K562 (cell line): ENCODE results near the gene COL13A1. TPM values are rescaled to one million over a fixed set of nuclear protein-coding genes. Genes with fewer than 3 reads are reported as not detected.

ENCODE experiments used
- ATAC-seq: fragments of 200-7000 bp; cut with Tn5 transposase; 3 replicates; pipeline ENCODE4 v1.9.1; 2020; ENCODE audit warnings: moderate library complexity
- BruUV-seq: library from RNA; stranded (reverse); fragments of 400-500 nt; replicated peaks from 2 replicates; lab custom pipeline; 2021; lab: Mats Ljungman, UMichigan
- CTCF ChIA-PET: fragments of 300-600 bp; formaldehyde crosslinking; extraction: SDS; loops from one replicate; lab custom pipeline; 2021; ENCODE audit warnings: low intra/inter-chr PET ratio; lab: Yijun Ruan, JAX
- POLR2A ChIA-PET: fragments of 300-600, 350-650 bp; sonication (Branson Sonifier 250); formaldehyde crosslinking; extraction: SDS; loops from one replicate; lab custom pipeline; 2021; ENCODE audit warnings: antibody characterized with exemption, inconsistent platforms; lab: Yijun Ruan, JAX
- DNase-seq, 4 experiments: peaks; one replicate each; pipeline versions ENCODE4 v3.0.0 to v3.0.0-alpha.2; 2011 to 2018; ENCODE audit warnings: low spot score in 3 of 4, mixed read lengths in 3 of 4; ENCODE audit errors: extremely low read depth in 1 of 4
- FAIRE-seq: peaks from 2 replicates; lab custom pipeline; 2011; peaks lifted over from hg19 to GRCh38; lab: Jason Lieb, UNC
- H2AFZ ChIP-seq: 2 replicates; pipeline ENCODE4 v1.6.0; 2011; ENCODE audit warnings: low read depth, low read length, control low read depth, inconsistent platforms
- H3K27ac ChIP-seq: fragments of 200-600 bp; 3 replicates; pipeline ENCODE4 v1.8.0; 2011; ENCODE audit warnings: low read depth, mild to moderate bottlenecking, control low read depth, inconsistent platforms, low read length, moderate library complexity, mixed read lengths; ENCODE audit errors: extremely low read depth
- H3K27me3 ChIP-seq, 2 experiments: fragments of 300-600 bp in 1 of 2; 2 replicates in 1 of 2; 3 replicates in 1 of 2; pipeline versions ENCODE4 v1.6.0 to v1.8.0; 2011; ENCODE audit warnings: inconsistent platforms in 2 of 2, low read length in 2 of 2, mild to moderate bottlenecking in 1 of 2, mixed read lengths in 1 of 2, moderate library complexity in 1 of 2; ENCODE audit not compliant: control insufficient read depth in 2 of 2, insufficient read depth in 2 of 2
- H3K36me3 ChIP-seq: fragments of 300-600 bp; 3 replicates; pipeline ENCODE4 v1.8.0; 2011; ENCODE audit warnings: mild to moderate bottlenecking, low read length, inconsistent platforms; ENCODE audit not compliant: control insufficient read depth, insufficient read depth
- H3K4me1 ChIP-seq, 2 experiments: fragments of 200-600 bp in 1 of 2; replicated peaks in 1 of 2; 2 replicates in 1 of 2; 3 replicates in 1 of 2; pipeline versions ENCODE4 v1.5.1 to v1.8.0; 2011; ENCODE audit warnings: inconsistent platforms in 2 of 2, low read length in 2 of 2, mild to moderate bottlenecking in 1 of 2, mixed read lengths in 1 of 2, moderate library complexity in 1 of 2; ENCODE audit not compliant: control insufficient read depth in 2 of 2, insufficient read depth in 2 of 2
- H3K4me2 ChIP-seq: 2 replicates; pipeline ENCODE4 v1.6.1; 2011; ENCODE audit warnings: low read length, control low read depth, inconsistent platforms, mixed read lengths; ENCODE audit not compliant: insufficient read depth
- H3K4me3 ChIP-seq: fragments of 200-600 bp; sonication (generic), shearing (Covaris generic); 2 replicates; pipeline ENCODE4 v1.5.1; 2016; ENCODE audit warnings: control low read depth, inconsistent platforms
- H3K79me2 ChIP-seq: fragments of 200-600 bp; 3 replicates; pipeline ENCODE4 v1.8.0; 2011; ENCODE audit warnings: low read length, inconsistent platforms; ENCODE audit not compliant: control insufficient read depth, insufficient read depth
- H3K9ac ChIP-seq, 2 experiments: 2 replicates each; pipeline versions ENCODE4 v1.6.0 to v1.6.1; 2011; ENCODE audit warnings: low read depth in 2 of 2, low read length in 2 of 2, control low read depth in 1 of 2, inconsistent platforms in 1 of 2, mild to moderate bottlenecking in 1 of 2, mixed read lengths in 1 of 2; ENCODE audit not compliant: insufficient read depth in 1 of 2
- H3K9me1 ChIP-seq: one replicate; pipeline ENCODE4 v1.6.0; 2011; ENCODE audit warnings: inconsistent platforms, mild to moderate bottlenecking, low read length, moderate library complexity; ENCODE audit not compliant: control insufficient read depth, insufficient read depth
- H3K9me3 ChIP-seq: replicated peaks from 2 replicates; pipeline ENCODE4 v1.5.1; 2011; ENCODE audit warnings: low read depth, low read length, inconsistent platforms; ENCODE audit not compliant: control insufficient read depth, insufficient read depth
- H4K20me1 ChIP-seq: replicated peaks from 2 replicates; pipeline ENCODE4 v1.6.1; 2011; ENCODE audit warnings: low read length, inconsistent platforms, mixed read lengths; ENCODE audit not compliant: control insufficient read depth, insufficient read depth
- BRF1 ChIP-seq: IDR thresholded peaks from 3 replicates; pipeline ENCODE4 v1.6.1; 2011; ENCODE audit warnings: borderline replicate concordance, mild to moderate bottlenecking; ENCODE audit not compliant: insufficient read length; ENCODE audit errors: extremely low read depth
- CBX1 ChIP-seq: sonication (generic); IDR thresholded peaks from 2 replicates; pipeline ENCODE4 v1.6.1; 2016; ENCODE audit warnings: antibody characterized with exemption, low read depth, mild to moderate bottlenecking
- CBX5 ChIP-seq: IDR thresholded peaks from 2 replicates; pipeline ENCODE4 v1.6.1; 2014; ENCODE audit warnings: low read depth, borderline replicate concordance
- GATAD2A ChIP-seq: fragments of 450-650 bp; IDR thresholded peaks from 2 replicates; pipeline ENCODE4 v1.6.1; 2017
- KLF10 ChIP-seq: fragments of 250-450 bp; sonication (Bioruptor Pico); IDR thresholded peaks from 2 replicates; pipeline ENCODE4 v1.6.1; 2021; ENCODE audit warnings: matching md5 sums
- PCBP2 ChIP-seq: fragments of 200-400 bp; formaldehyde crosslinking; IDR thresholded peaks from 2 replicates; pipeline ENCODE4 v1.6.1; 2018; ENCODE audit warnings: low read length, low read depth, mild to moderate bottlenecking, moderate library complexity; ENCODE audit not compliant: poor library complexity, severe bottlenecking
- POLR2B ChIP-seq: fragments of 450-650 bp; IDR thresholded peaks from 2 replicates; pipeline ENCODE4 v1.6.1; 2018; ENCODE audit warnings: low read depth; ENCODE audit not compliant: partially characterized antibody
- POLR2G ChIP-seq: fragments of 200-400 bp; formaldehyde crosslinking; IDR thresholded peaks from 2 replicates; pipeline ENCODE4 v1.6.1; 2017; ENCODE audit warnings: low read depth, mild to moderate bottlenecking, antibody characterized with exemption, low read length, moderate library complexity
- PRMT5 ChIP-seq: sonication (generic); formaldehyde crosslinking; IDR thresholded peaks from 2 replicates; pipeline ENCODE4 v1.5.0; 2020; ENCODE audit warnings: missing genetic modification reagents
- RNF2 ChIP-seq: sonication (generic); IDR thresholded peaks from 2 replicates; pipeline ENCODE4 v1.6.1; 2016
- SETDB1 ChIP-seq: IDR thresholded peaks from one replicate; pipeline ENCODE4 v1.6.1; 2012; ENCODE audit warnings: low read length, control low read depth, inconsistent platforms
- SMARCA5 ChIP-seq: fragments of 450-650 bp; IDR thresholded peaks from 2 replicates; pipeline ENCODE4 v1.6.1; 2016
- ZNF133 ChIP-seq: fragments of 250-450 bp; sonication (Bioruptor Pico); IDR thresholded peaks from 2 replicates; pipeline ENCODE4 v1.4.0; 2020; ENCODE audit warnings: mild to moderate bottlenecking
- ZNF384 ChIP-seq: IDR thresholded peaks from 2 replicates; pipeline ENCODE4 v1.6.1; 2012; ENCODE audit warnings: low read depth, low read length, improper control_type of control experiment
- WGBS: fragments of 100-300 bp; shearing (Covaris generic); methylation state at CpG from one replicate; pipeline ENCODE4 v1.1.6; 2016; ENCODE audit warnings: low coverage, mixed read lengths; ENCODE audit not compliant: insufficient coverage; ENCODE audit errors: missing lambda C conversion rate; 5-methylcytosine and 5-hydroxymethylcytosine counted together
- in situ Hi-C: fragments of 300-500 bp; cut with MboI; formaldehyde crosslinking; loops from 4 replicates; pipeline ENCODE4 v1.15.0; 2018; ENCODE audit warnings: inconsistent platforms, mixed read lengths
- intact Hi-C: fragments of 100-400 bp; cut with micrococcal nuclease; formaldehyde crosslinking; loops from 2 replicates; pipeline ENCODE4 v1.14.2; 2022
- polyA plus RNA-seq, 8 experiments: library from polyadenylated mRNA; depleted of rRNA in 4 of 8; stranded (reverse) in 5 of 8; unstranded in 3 of 8; fragments of >200 nt; fragmentation: Nextera tagmentation in 2 of 8; fragmentation: Illumina TruSeq in 1 of 8; extraction: Ambion mirVana in 2 of 8; extraction: Trizol in 1 of 8; gene quantifications; 2 replicates each; pipeline versions ENCODE4 v1.2.1 to v1.2.3, GENCODE V29; 2011 to 2014; ENCODE audit warnings: inconsistent platforms in 1 of 8, missing spikeins in 1 of 8
- total RNA-seq, 7 experiments: library from RNA; depleted of rRNA in 6 of 7; stranded (reverse); fragments of >200 nt in 6 of 7; fragmentation: Illumina TruSeq in 2 of 7; extraction: Trizol in 2 of 7; gene quantifications; 2 replicates each; pipeline versions ENCODE4 v1.2.1 to v1.2.3, GENCODE V29; 2011 to 2021; ENCODE audit warnings: low replicate concordance in 1 of 7
- TF ChIP-seq, protein P1 (sequence below): fragments of 450-650 bp; conservative IDR thresholded peaks from 2 replicates; pipeline ENCODE4 v1.6.1; 2016; ENCODE audit warnings: missing genetic modification characterization, low read depth, mild to moderate bottlenecking, control low read depth, missing compliant biosample characterization
- TF ChIP-seq, protein P2 (sequence below): fragments of 250-450 bp; sonication (Bioruptor Pico); IDR thresholded peaks from 2 replicates; pipeline ENCODE4 v1.5.0; 2022; ENCODE audit warnings: mild to moderate bottlenecking

Gene COL13A1
- total and polyA plus RNA-seq, 9 of the 15 experiments (the other 6 are each of a cell fraction or from before 2014, with no cell fraction given) = not detected

DNA sequence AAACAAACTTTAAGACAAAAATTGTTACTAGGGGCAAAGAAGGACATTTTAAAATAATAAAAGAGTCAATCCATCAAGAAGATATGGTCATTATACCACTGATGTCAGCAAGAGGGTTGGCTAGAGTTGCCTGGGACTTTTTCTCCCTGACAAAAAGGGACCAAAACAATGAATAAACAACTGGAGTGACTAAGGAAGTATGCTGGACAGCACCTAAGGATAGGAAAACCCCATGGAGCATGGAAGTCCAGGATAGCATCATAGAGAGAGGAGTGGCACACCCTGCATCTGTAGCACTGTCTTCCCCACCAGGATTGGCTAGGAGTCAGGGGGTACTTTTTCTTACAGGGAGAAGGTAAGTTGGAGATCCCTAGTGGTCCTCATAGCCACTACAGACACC is 177.5 kb downstream of the COL13A1 start:
- FAIRE-seq (no peak), DNase-seq (no peak), ATAC-seq (no peak)
- no peaks in the 10 kb centered on the region for H3K4me1 ChIP-seq
- in situ Hi-C loops (no loop called here), intact Hi-C loops (no loop called here)
- CTCF ChIA-PET = no interaction called here
- no peak overlapping the region for H3K4me2 ChIP-seq
- no peak overlapping the region for H3K9ac ChIP-seq
- no peak overlapping the region for H3K4me3 ChIP-seq
- no peaks in the 10 kb centered on the region for H4K20me1 ChIP-seq
- no peaks in the 10 kb centered on the region for H3K9me1 ChIP-seq
- peaks cover 2% of the 10 kb centered on the region; the same call in 1 of the 2 replicates for H3K9me3 ChIP-seq
- POLR2A ChIA-PET = no interaction called here
- no TSS peak for BruUV-seq
- no peaks in the 10 kb centered on the region for H3K27me3 ChIP-seq
- no peak overlapping the region for H3K27ac ChIP-seq
- TF ChIP-seq SMARCA5 (no peak), KLF10 (CRISPR knock-in tag) (no peak), RNF2 (no peak), CBX5 (no peak), POLR2B (no peak)
- no peaks in the 10 kb centered on the region for H3K79me2 ChIP-seq
- no peaks in the 10 kb centered on the region for H3K36me3 ChIP-seq
- no peak overlapping the region for H2AFZ ChIP-seq

DNA sequence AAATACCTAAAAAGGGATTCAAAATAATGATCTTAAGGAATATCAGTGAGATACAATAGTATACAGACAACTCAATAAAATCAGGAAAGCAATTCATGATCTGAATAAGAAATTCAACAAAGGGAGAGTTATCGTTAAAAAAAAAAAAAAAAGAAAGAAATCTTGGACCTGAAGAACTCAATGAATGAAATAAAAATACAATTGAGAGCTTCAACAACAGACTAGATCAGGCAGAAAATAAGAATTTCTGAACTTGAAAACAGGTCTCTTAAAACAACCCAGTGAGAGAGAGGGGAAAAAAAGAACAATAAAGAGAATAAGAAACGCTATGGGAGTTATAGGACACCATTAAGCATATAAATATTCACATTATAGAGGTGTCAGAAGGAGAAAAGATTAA is 179.0 kb downstream of the COL13A1 start:
- in situ Hi-C loops = no loop called here
- no peaks in the 10 kb centered on the region for H3K4me1 ChIP-seq
- H3K79me2 ChIP-seq = no peaks in the 10 kb centered on the region
- no peak overlapping the region for H3K4me2 ChIP-seq
- WGBS = 0% methylated on average over 2 of the region's 2 CpGs
- intact Hi-C loops = no loop called here
- POLR2A ChIA-PET = interaction anchor here (0.6 to 0.9 kb wide), 2 partner anchors 17 to 204 kb away, joined by 3 read pairs; no protein-coding TSS in a partner anchor
- peaks cover 2% of the 10 kb centered on the region; the same call in 1 of the 2 replicates for H3K9me3 ChIP-seq
- DNase-seq = no peak
- H3K36me3 ChIP-seq = no peaks in the 10 kb centered on the region
- H3K27ac ChIP-seq = no peak overlapping the region
- no peak overlapping the region for H2AFZ ChIP-seq
- H3K9me1 ChIP-seq = no peaks in the 10 kb centered on the region
- no peak overlapping the region for H3K4me3 ChIP-seq
- no peak for ATAC-seq
- FAIRE-seq = peak; percentile 56
- BruUV-seq = no TSS peak
- H3K27me3 ChIP-seq = no peaks in the 10 kb centered on the region
- H4K20me1 ChIP-seq = no peaks in the 10 kb centered on the region
- no peak overlapping the region for H3K9ac ChIP-seq
- CTCF ChIA-PET = no interaction called here
- TF ChIP-seq ZNF384 (peak; percentile 77), POLR2G (no peak), PCBP2 (no peak), BRF1 (no peak), PRMT5 (CRISPR knock-in tag) (no peak), CBX1 (no peak), GATAD2A (no peak), SETDB1 (no peak), ZNF133 (CRISPR knock-in tag) (no peak)
- TF ChIP-seq, protein P1, sequence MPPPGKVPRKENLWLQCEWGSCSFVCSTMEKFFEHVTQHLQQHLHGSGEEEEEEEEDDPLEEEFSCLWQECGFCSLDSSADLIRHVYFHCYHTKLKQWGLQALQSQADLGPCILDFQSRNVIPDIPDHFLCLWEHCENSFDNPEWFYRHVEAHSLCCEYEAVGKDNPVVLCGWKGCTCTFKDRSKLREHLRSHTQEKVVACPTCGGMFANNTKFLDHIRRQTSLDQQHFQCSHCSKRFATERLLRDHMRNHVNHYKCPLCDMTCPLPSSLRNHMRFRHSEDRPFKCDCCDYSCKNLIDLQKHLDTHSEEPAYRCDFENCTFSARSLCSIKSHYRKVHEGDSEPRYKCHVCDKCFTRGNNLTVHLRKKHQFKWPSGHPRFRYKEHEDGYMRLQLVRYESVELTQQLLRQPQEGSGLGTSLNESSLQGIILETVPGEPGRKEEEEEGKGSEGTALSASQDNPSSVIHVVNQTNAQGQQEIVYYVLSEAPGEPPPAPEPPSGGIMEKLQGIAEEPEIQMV (tag) = no peak
- TF ChIP-seq, protein P2, sequence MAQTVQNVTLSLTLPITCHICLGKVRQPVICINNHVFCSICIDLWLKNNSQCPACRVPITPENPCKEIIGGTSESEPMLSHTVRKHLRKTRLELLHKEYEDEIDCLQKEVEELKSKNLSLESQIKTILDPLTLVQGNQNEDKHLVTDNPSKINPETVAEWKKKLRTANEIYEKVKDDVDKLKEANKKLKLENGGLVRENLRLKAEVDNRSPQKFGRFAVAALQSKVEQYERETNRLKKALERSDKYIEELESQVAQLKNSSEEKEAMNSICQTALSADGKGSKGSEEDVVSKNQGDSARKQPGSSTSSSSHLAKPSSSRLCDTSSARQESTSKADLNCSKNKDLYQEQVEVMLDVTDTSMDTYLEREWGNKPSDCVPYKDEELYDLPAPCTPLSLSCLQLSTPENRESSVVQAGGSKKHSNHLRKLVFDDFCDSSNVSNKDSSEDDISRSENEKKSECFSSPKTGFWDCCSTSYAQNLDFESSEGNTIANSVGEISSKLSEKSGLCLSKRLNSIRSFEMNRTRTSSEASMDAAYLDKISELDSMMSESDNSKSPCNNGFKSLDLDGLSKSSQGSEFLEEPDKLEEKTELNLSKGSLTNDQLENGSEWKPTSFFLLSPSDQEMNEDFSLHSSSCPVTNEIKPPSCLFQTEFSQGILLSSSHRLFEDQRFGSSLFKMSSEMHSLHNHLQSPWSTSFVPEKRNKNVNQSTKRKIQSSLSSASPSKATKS (CRISPR knock-in tag) = no peak
